GM12873 (cell line): Measurements from ENCODE around the gene PPP1R36.

Source experiments
- CTCF ChIP-seq: IDR thresholded peaks from 2 replicates; pipeline ENCODE4 v1.5.1; 2012; ENCODE audit warnings: low read depth, mild to moderate bottlenecking, moderate library complexity, low read length, control low read depth; ENCODE audit not compliant: insufficient read depth; ENCODE audit errors: missing control alignments

The PPP1R36 gene

GRCh38 chr14:64504310-64504896 is 45.4 kb upstream of the PPP1R36 start, which contains the start of gene ZBTB1:
Gene ZBTB1 (plus strand): TSS chr14:64504770. CDS start chr14:64521505, 16,735 bp downstream.
- no peak for TF ChIP-seq CTCF

GRCh38 chr14:64504897-64505794 is 44.6 kb upstream of the PPP1R36 start:
- no peak for TF ChIP-seq CTCF

GRCh38 chr14:64506721-64507120 is 43.0 kb upstream of the PPP1R36 start:
- TF ChIP-seq CTCF: no peak

- TF ChIP-seq CTCF: no peak
Observed at GRCh38 chr14:64507376-64508156, 42.2 kb upstream of the PPP1R36 start.

- no peak for TF ChIP-seq CTCF
Observed at GRCh38 chr14:64508215-64508776, 41.5 kb upstream of the PPP1R36 start.

GRCh38 chr14:64509036-64509435 is 40.7 kb upstream of the PPP1R36 start:
- no peak for TF ChIP-seq CTCF
